Kidney epithelial cell (primary cell): ENCODE data around the gene KLHDC9. TPM values are rescaled to one million over a fixed set of nuclear protein-coding genes. Genes with fewer than 3 reads are reported as not detected.
A peak's percentile ranks its signal among the peaks of the same experiment; 100 is the strongest.

Source experiments
- DNase-seq: peaks from one replicate; pipeline ENCODE4 v3.0.0-alpha.2; 2010; ENCODE audit warnings: low read depth
- H3K27me3 ChIP-seq: 2 replicates; pipeline ENCODE4 v1.6.0; 2011; ENCODE audit warnings: low read length; ENCODE audit not compliant: control insufficient read depth, insufficient read depth
- H3K36me3 ChIP-seq: 2 replicates; pipeline ENCODE4 v1.5.1; 2011; ENCODE audit warnings: low read length; ENCODE audit not compliant: control insufficient read depth, insufficient read depth
- H3K4me3 ChIP-seq: 2 replicates; pipeline ENCODE4 v1.5.1; 2011; ENCODE audit warnings: low read depth, mild to moderate bottlenecking, control low read depth, low read length
- total RNA-seq: library from RNA; depleted of rRNA; stranded (reverse); fragments of >200 nt; gene quantifications from 2 replicates; pipeline ENCODE4 v1.2.3, GENCODE V29; 2015
- TF ChIP-seq, protein P1 (sequence below): IDR thresholded peaks from 2 replicates; pipeline ENCODE4 v1.5.1; 2011; ENCODE audit warnings: mild to moderate bottlenecking, moderate library complexity, low read length, control low read depth, inconsistent platforms; ENCODE audit not compliant: insufficient read depth, poor library complexity, severe bottlenecking

KLHDC9 gene
- total RNA-seq, 1 donor from 2014 or later: 3.1 TPM

GRCh38 chr1:161095230-161095629, 2.9 kb upstream of the KLHDC9 start:
- TF ChIP-seq, protein P1, sequence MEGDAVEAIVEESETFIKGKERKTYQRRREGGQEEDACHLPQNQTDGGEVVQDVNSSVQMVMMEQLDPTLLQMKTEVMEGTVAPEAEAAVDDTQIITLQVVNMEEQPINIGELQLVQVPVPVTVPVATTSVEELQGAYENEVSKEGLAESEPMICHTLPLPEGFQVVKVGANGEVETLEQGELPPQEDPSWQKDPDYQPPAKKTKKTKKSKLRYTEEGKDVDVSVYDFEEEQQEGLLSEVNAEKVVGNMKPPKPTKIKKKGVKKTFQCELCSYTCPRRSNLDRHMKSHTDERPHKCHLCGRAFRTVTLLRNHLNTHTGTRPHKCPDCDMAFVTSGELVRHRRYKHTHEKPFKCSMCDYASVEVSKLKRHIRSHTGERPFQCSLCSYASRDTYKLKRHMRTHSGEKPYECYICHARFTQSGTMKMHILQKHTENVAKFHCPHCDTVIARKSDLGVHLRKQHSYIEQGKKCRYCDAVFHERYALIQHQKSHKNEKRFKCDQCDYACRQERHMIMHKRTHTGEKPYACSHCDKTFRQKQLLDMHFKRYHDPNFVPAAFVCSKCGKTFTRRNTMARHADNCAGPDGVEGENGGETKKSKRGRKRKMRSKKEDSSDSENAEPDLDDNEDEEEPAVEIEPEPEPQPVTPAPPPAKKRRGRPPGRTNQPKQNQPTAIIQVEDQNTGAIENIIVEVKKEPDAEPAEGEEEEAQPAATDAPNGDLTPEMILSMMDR: no peak
- DNase-seq: no peak
- Histone ChIP-seq H3K27me3 (no peaks in the 10 kb centered on the region), H3K36me3 (no peaks in the 10 kb centered on the region), H3K4me3 (no peak overlapping the region)

GRCh38 chr1:161096015-161096414, 2.1 kb upstream of the KLHDC9 start:
- H3K4me3 ChIP-seq: no peak overlapping the region
- DNase-seq: no peak
- no peaks in the 10 kb centered on the region for H3K36me3 ChIP-seq
- TF ChIP-seq, protein P1: no peak
- H3K27me3 ChIP-seq: no peaks in the 10 kb centered on the region

GRCh38 chr1:161096530-161096929, 1.6 kb upstream of the KLHDC9 start:
- Histone ChIP-seq H3K4me3 (no peak overlapping the region), H3K27me3 (no peaks in the 10 kb centered on the region), H3K36me3 (no peaks in the 10 kb centered on the region)
- TF ChIP-seq, protein P1: no peak
- DNase-seq: no peak

- no peaks in the 10 kb centered on the region for H3K27me3 ChIP-seq
- no peak for DNase-seq
- no peaks in the 10 kb centered on the region for H3K36me3 ChIP-seq
- TF ChIP-seq, protein P1: no peak
- H3K4me3 ChIP-seq: peak overlapping the region; percentile 86
These were observed 1.1 kb downstream of the KLHDC9 start for GRCh38 chr1:161099090-161099802.

- TF ChIP-seq, protein P1: no peak
- H3K27me3 ChIP-seq: no peaks in the 10 kb centered on the region
- H3K4me3 ChIP-seq: no peak overlapping the region
- no peaks in the 10 kb centered on the region for H3K36me3 ChIP-seq
- no peak for DNase-seq
These were observed 2.4 kb downstream of the KLHDC9 start for GRCh38 chr1:161100556-161100955.

DNA sequence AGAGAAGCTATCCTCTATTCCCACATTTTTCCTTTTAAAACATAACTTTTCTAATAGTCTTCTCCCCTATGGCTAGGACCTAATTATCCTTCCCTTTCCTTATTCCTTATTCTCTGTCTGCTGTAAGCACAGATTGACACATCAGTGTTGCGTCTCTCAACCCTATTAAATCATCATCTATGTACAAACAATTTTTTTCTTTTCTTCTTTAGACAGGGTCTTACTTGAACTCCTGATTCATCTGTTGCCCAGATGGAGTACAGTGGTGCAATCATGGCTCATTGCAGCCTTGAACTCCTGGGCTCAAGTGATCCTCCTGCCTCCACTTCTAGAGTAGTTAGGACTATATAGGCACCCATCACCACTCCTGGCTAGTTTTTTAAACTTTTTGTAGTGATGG, 8.3 kb downstream of the KLHDC9 start:
- TF ChIP-seq, protein P1: no peak
- H3K27me3 ChIP-seq: no peaks in the 10 kb centered on the region
- no peak overlapping the region for H3K4me3 ChIP-seq
- no peaks in the 10 kb centered on the region for H3K36me3 ChIP-seq
- DNase-seq: no peak
